Measurements from ENCODE around the gene CCDC192. TPM values are rescaled to one million over a fixed set of nuclear protein-coding genes. Genes with fewer than 3 reads are reported as not detected.

The CCDC192 gene
- total and polyA plus RNA-seq, 2 of the 4 experiments (the other 2 are of a cell fraction) = not detected

- H4K5ac ChIP-seq (ENCODE audit: low read depth, low read length) = no peak overlapping the region
- no peak overlapping the region for H2AFZ ChIP-seq (replicated peaks; ENCODE audit: low read length, poor library complexity)
- intact Hi-C loops (cut with micrococcal nuclease) (no loop called here), dilution Hi-C loops (cut with HindIII; ENCODE audit: low sequenced_read_pairs, unreplicated experiment) (no loop called here), in situ Hi-C loops (cut with MboI; ENCODE audit: low sequenced_read_pairs) (no loop called here)
- no CpG with 5 or more reads among the region's 2 CpGs for WGBS, 2 experiments (ENCODE audit: extremely low coverage in 2 of 2, insufficient read length in 1 of 2)
- no peaks in the 10 kb centered on the region for H3K9me1 ChIP-seq (ENCODE audit: insufficient read depth, low read length)
- no peaks in the 10 kb centered on the region for H3K4me1 ChIP-seq (ENCODE audit: control insufficient read depth, insufficient read depth, low read length)
- no peak overlapping the region for H2AK9ac ChIP-seq (replicated peaks; ENCODE audit: low read depth, low read length, poor library complexity)
- DNase-seq (peak; percentile 79), ATAC-seq (ENCODE audit: low read depth) (peak; percentile 69)
- no peak overlapping the region for H2BK15ac ChIP-seq (ENCODE audit: low read depth, low read length)
- H3K23ac ChIP-seq (ENCODE audit: low read depth, low read length) = no peak overlapping the region
- ChIA-PET CTCF (interaction anchor here (0.6 kb wide), 1 partner anchor 101 kb away, joined by 3 read pairs; no protein-coding TSS in a partner anchor), POLR2A (ENCODE audit: unreplicated experiment) (no interaction called here)
- no peak overlapping the region; the same call in 1 of the 2 replicates for H3K4ac ChIP-seq (ENCODE audit: low read depth, low read length)
- BruUV-seq (replicated peaks) = no TSS peak
- no peak overlapping the region for H3K14ac ChIP-seq (replicated peaks; ENCODE audit: low read depth, low read length)
- no peak overlapping the region for H3K56ac ChIP-seq (ENCODE audit: extremely low read depth, insufficient read depth, low read length)
- H2BK120ac ChIP-seq (ENCODE audit: low read depth, low read length) = 0 out of 2 replicates have a peak overlapping the region, but pooled peaks have one; percentile 25
- TF ChIP-seq MXI1 (IDR thresholded peaks at IDR 0.05; ENCODE audit: borderline replicate concordance, low read depth, low read length) (no peak), CTCF (conservative IDR thresholded peaks at IDR 0.05; ENCODE audit: low read depth, low read length) (no peak), RAD21 (IDR thresholded peaks at IDR 0.05; ENCODE audit: low read length) (no peak), FOS (IDR thresholded peaks at IDR 0.05; ENCODE audit: low read depth, low read length) (no peak)
- no peak overlapping the region for H2AK5ac ChIP-seq (ENCODE audit: low read depth, low read length)
- H3K4me3 ChIP-seq (ENCODE audit: insufficient read depth, low read depth, low read length) = no peak overlapping the region
- no peak overlapping the region for H3K9ac ChIP-seq (ENCODE audit: low read depth, low read length)
- H3K9me3 ChIP-seq (ENCODE audit: control insufficient read depth, insufficient read depth, low read length) = no peaks in the 10 kb centered on the region
- H3K79me1 ChIP-seq (ENCODE audit: low read depth in 1 of 2, low read length in 2 of 2) = no peaks in the 10 kb centered on the region
- H3K27me3 ChIP-seq (ENCODE audit: control insufficient read depth, insufficient read depth, low read length) = no peaks in the 10 kb centered on the region
- no peak overlapping the region for H3K4me2 ChIP-seq (ENCODE audit: low read depth, low read length)
- no peak overlapping the region for H3K27ac ChIP-seq (ENCODE audit: insufficient read depth, low read length)
- no peaks in the 10 kb centered on the region for H3K36me3 ChIP-seq (ENCODE audit: control insufficient read depth, insufficient read depth, low read length)
- no peak overlapping the region for H3K18ac ChIP-seq (ENCODE audit: low read depth, low read length)
- H4K8ac ChIP-seq (ENCODE audit: low read depth in 2 of 2, low read length in 2 of 2) = no peak overlapping the region
- H2BK5ac ChIP-seq (ENCODE audit: low read depth, low read length, poor library complexity, severe bottlenecking) = no peak overlapping the region
- H2BK20ac ChIP-seq (ENCODE audit: low read depth, low read length) = no peak overlapping the region
- no peak overlapping the region for H4K91ac ChIP-seq (ENCODE audit: insufficient read depth, low read depth, low read length)
- H4K20me1 ChIP-seq (ENCODE audit: insufficient read depth, low read length) = no peaks in the 10 kb centered on the region
These were observed 117.8 kb downstream of the CCDC192 start for GRCh38 chr5:127820910-127821553.

Data from IMR-90 (cell line).